Measurements from ENCODE around the gene FAM83F. TPM values are rescaled to one million over a fixed set of nuclear protein-coding genes. Genes with fewer than 3 reads are reported as not detected.
A peak's percentile ranks its signal among the peaks of the same experiment; 100 is the strongest.

The FAM83F gene
- total and polyA plus RNA-seq, 4 donors: 0.39 to 1.5 (median 1.2) TPM

GRCh38 chr22:40043081-40043480 is 48.3 kb downstream of the FAM83F start:
- Histone ChIP-seq H3K9me3 (ENCODE audit: control insufficient read depth in 4 of 4, low read length in 3 of 4) (no peaks in the 10 kb centered on the region), H3K27me3 (ENCODE audit: control insufficient read depth in 4 of 4, insufficient read depth in 4 of 4, low read length in 3 of 4) (no peaks in the 10 kb centered on the region), H3K36me3 (ENCODE audit: control insufficient read depth in 4 of 4, insufficient read depth in 3 of 4, low read depth in 1 of 4, low read length in 3 of 4) (no peaks in the 10 kb centered on the region), H3K4me3 (ENCODE audit: low read depth in 1 of 3, low read length in 3 of 3) (peak overlapping the region; percentile 14 to 21 (median 15)), H3K27ac (ENCODE audit: low read depth in 1 of 2, low read length in 2 of 2) (peak overlapping the region; percentile 91 to 98), H3K9ac (ENCODE audit: low read depth in 1 of 2, low read length in 2 of 2) (peak overlapping the region in 1 of 2 donors; percentile 81), H3K4me1 (ENCODE audit: control insufficient read depth in 4 of 4, insufficient read depth in 4 of 4, low read length in 3 of 4) (peaks cover 1 to 28% (median 16%) of the 10 kb centered on the region in 4 donors)
- DNase-seq (ENCODE audit: low spot score): no peak
- 23% methylated on average over 8 of the region's 8 CpGs for WGBS
- TF ChIP-seq SP1 (IDR thresholded peaks at IDR 0.05) (peak; percentile 47), EGR1 (IDR thresholded peaks at IDR 0.05; ENCODE audit: low read depth in 2 of 2) (no peak), NR2F2 (IDR thresholded peaks at IDR 0.05) (peak; percentile 53), CTCF (IDR thresholded peaks at IDR 0.05; ENCODE audit: low read depth, low read length, missing input control) (no peak), HNF4A (conservative IDR thresholded peaks at IDR 0.05) (peak in 1 of 2 donors; percentile 33), GABPA (IDR thresholded peaks at IDR 0.05 in 1 of 2, conservative IDR thresholded peaks at IDR 0.05 in 1 of 2) (peak in 1 of 2 donors; percentile 74), FOXA2 (IDR thresholded peaks at IDR 0.05) (no peak), YY1 (IDR thresholded peaks at IDR 0.05) (peak; percentile 64), ATF3 (IDR thresholded peaks at IDR 0.05) (no peak), HNF4G (IDR thresholded peaks at IDR 0.05) (no peak), MAX (IDR thresholded peaks at IDR 0.05) (no peak), ZBTB33 (IDR thresholded peaks at IDR 0.05) (no peak), JUND (IDR thresholded peaks at IDR 0.05) (no peak), FOXA1 (IDR thresholded peaks at IDR 0.05) (peak; percentile 20), REST (IDR thresholded peaks at IDR 0.05) (peak; percentile 9), TAF1 (conservative IDR thresholded peaks at IDR 0.05) (no peak), RAD21 (IDR thresholded peaks at IDR 0.05) (peak in 1 of 2 donors; percentile 37), RXRA (IDR thresholded peaks at IDR 0.05) (peak; percentile 18 to 61)
